ENCODE data around the gene AUTS2. TPM values are rescaled to one million over a fixed set of nuclear protein-coding genes. Genes with fewer than 3 reads are reported as not detected.

The AUTS2 gene
- total and polyA plus RNA-seq, 9 of the 15 experiments (the other 6 are each of a cell fraction or from before 2014, with no cell fraction given): 0.58 TPM; not detected in 8

- Histone ChIP-seq H3K9me1 (ENCODE audit: control insufficient read depth, insufficient read depth, low read length) (no peaks in the 10 kb centered on the region), H3K9me3 (replicated peaks; ENCODE audit: control insufficient read depth, insufficient read depth, low read depth, low read length) (no peaks in the 10 kb centered on the region), H3K4me1 (replicated peaks in 1 of 2; ENCODE audit: control insufficient read depth in 2 of 2, insufficient read depth in 2 of 2, low read length in 2 of 2) (no peaks in the 10 kb centered on the region), H3K79me2 (ENCODE audit: control insufficient read depth, insufficient read depth, low read length) (no peaks in the 10 kb centered on the region), H3K36me3 (ENCODE audit: control insufficient read depth, insufficient read depth, low read length) (no peaks in the 10 kb centered on the region), H4K20me1 (replicated peaks; ENCODE audit: control insufficient read depth, insufficient read depth, low read length) (no peaks in the 10 kb centered on the region), H2AFZ (ENCODE audit: low read depth, low read length) (no peak overlapping the region), H3K9ac (ENCODE audit: insufficient read depth in 1 of 2, low read depth in 2 of 2, low read length in 2 of 2) (no peak overlapping the region), H3K27me3 (ENCODE audit: control insufficient read depth in 2 of 2, insufficient read depth in 2 of 2, low read length in 2 of 2) (no peaks in the 10 kb centered on the region), H3K4me3 (no peak overlapping the region), H3K4me2 (ENCODE audit: insufficient read depth, low read length) (no peak overlapping the region), H3K27ac (ENCODE audit: extremely low read depth, low read depth, low read length) (no peak overlapping the region)
- no TSS peak for BruUV-seq (replicated peaks)
- in situ Hi-C loops (cut with MboI) (no loop called here), intact Hi-C loops (cut with micrococcal nuclease) (no loop called here)
- DNase-seq (ENCODE audit: extremely low read depth in 1 of 4, low spot score in 3 of 4): no peak
- POLR2A ChIA-PET: interaction anchor here (0.6 kb wide), 1 partner anchor 147 kb away, joined by 3 read pairs; no protein-coding TSS in a partner anchor
- TF ChIP-seq TEAD4 (IDR thresholded peaks at IDR 0.05; ENCODE audit: low read length) (no peak), TEAD4 (CRISPR knock-in tag; IDR thresholded peaks at IDR 0.05; ENCODE audit: borderline replicate concordance) (no peak), SMARCA4 (IDR thresholded peaks at IDR 0.05) (no peak), KLF1 (tag; IDR thresholded peaks at IDR 0.05) (no peak)
- CTCF ChIA-PET (ENCODE audit: low intra/inter-chr PET ratio): no interaction called here
- no peak for FAIRE-seq
- WGBS (ENCODE audit: insufficient coverage, low coverage, missing lambda C conversion rate): 0% methylated on average over 3 of the region's 3 CpGs
- no peak for ATAC-seq
Measured at GRCh38 chr7:69643708-69644445, 45.6 kb downstream of the AUTS2 start.

- no TSS peak for BruUV-seq (replicated peaks)
- H3K27me3 ChIP-seq (ENCODE audit: control insufficient read depth in 2 of 2, insufficient read depth in 2 of 2, low read length in 2 of 2): no peaks in the 10 kb centered on the region
- H3K9me3 ChIP-seq (replicated peaks; ENCODE audit: control insufficient read depth, insufficient read depth, low read depth, low read length): no peaks in the 10 kb centered on the region
- H3K79me2 ChIP-seq (ENCODE audit: control insufficient read depth, insufficient read depth, low read length): no peaks in the 10 kb centered on the region
- no peaks in the 10 kb centered on the region for H3K36me3 ChIP-seq (ENCODE audit: control insufficient read depth, insufficient read depth, low read length)
- no peak overlapping the region for H3K4me2 ChIP-seq (ENCODE audit: insufficient read depth, low read length)
- TF ChIP-seq ARHGAP35 (IDR thresholded peaks at IDR 0.05; ENCODE audit: partially characterized antibody) (no peak), ZBTB17 (CRISPR knock-in tag; IDR thresholded peaks at IDR 0.05) (no peak), RFX5 (IDR thresholded peaks at IDR 0.05; ENCODE audit: low read depth, low read length) (no peak), ZNF143 (CRISPR knock-in tag; IDR thresholded peaks at IDR 0.05) (no peak)
- H3K9ac ChIP-seq (ENCODE audit: insufficient read depth in 1 of 2, low read depth in 2 of 2, low read length in 2 of 2): no peak overlapping the region
- ChIA-PET POLR2A (no interaction called here), CTCF (ENCODE audit: low intra/inter-chr PET ratio) (no interaction called here)
- in situ Hi-C loops (cut with MboI) (no loop called here), intact Hi-C loops (cut with micrococcal nuclease) (no loop called here)
- FAIRE-seq: no peak
- no peak for ATAC-seq
- no peaks in the 10 kb centered on the region for H3K9me1 ChIP-seq (ENCODE audit: control insufficient read depth, insufficient read depth, low read length)
- DNase-seq (ENCODE audit: extremely low read depth in 1 of 4, low spot score in 3 of 4): no peak
- WGBS (ENCODE audit: insufficient coverage, low coverage, missing lambda C conversion rate): 0% methylated on average over 3 of the region's 4 CpGs
- H3K27ac ChIP-seq (ENCODE audit: extremely low read depth, low read depth, low read length): no peak overlapping the region
- H2AFZ ChIP-seq (ENCODE audit: low read depth, low read length): no peak overlapping the region
- H4K20me1 ChIP-seq (replicated peaks; ENCODE audit: control insufficient read depth, insufficient read depth, low read length): no peaks in the 10 kb centered on the region
- no peak overlapping the region for H3K4me3 ChIP-seq
- no peaks in the 10 kb centered on the region for H3K4me1 ChIP-seq (replicated peaks in 1 of 2; ENCODE audit: control insufficient read depth in 2 of 2, insufficient read depth in 2 of 2, low read length in 2 of 2)
Measured at GRCh38 chr7:69645683-69646082, 47.4 kb downstream of the AUTS2 start.
